H1 (cell line): Measurements from ENCODE around the gene C2orf66. TPM values are rescaled to one million over a fixed set of nuclear protein-coding genes. Genes with fewer than 3 reads are reported as not detected.

Source experiments
- CTCF ChIA-PET: fragments of 300-600 bp; sonication (Branson Sonifier 250); formaldehyde crosslinking; loops from one replicate; lab custom pipeline; 2021; ENCODE audit not compliant: partially characterized antibody; lab: Charles Lee
- POLR2A ChIA-PET: fragments of 300-600 bp; sonication (Branson Sonifier 250); formaldehyde crosslinking; loops from one replicate; lab custom pipeline; 2021; ENCODE audit warnings: inconsistent platforms; ENCODE audit not compliant: partially characterized antibody; lab: Charles Lee
- DNase-seq, 2 experiments: peaks; one replicate each; pipeline versions ENCODE4 v3.0.0 to v3.0.0-alpha.2; 2010 to 2022; ENCODE audit warnings: low spot score in 2 of 2, low read depth in 1 of 2, mixed read lengths in 1 of 2
- FAIRE-seq: peaks from 2 replicates; lab custom pipeline; 2011; peaks lifted over from hg19 to GRCh38; lab: Jason Lieb, UNC
- H2AFZ ChIP-seq: 2 replicates; pipeline ENCODE4 v1.8.1; 2012; ENCODE audit warnings: low read length, inconsistent platforms
- H2AK5ac ChIP-seq: 2 replicates; pipeline ENCODE4 v1.6.1; 2013; ENCODE audit warnings: low read depth, low read length
- H2BK120ac ChIP-seq: replicated peaks from 2 replicates; pipeline ENCODE3; 2013; ENCODE audit warnings: low read depth, low read length, inconsistent platforms
- H2BK12ac ChIP-seq: 2 replicates; pipeline ENCODE4 v1.6.1; 2013; ENCODE audit warnings: low read depth, low read length
- H2BK15ac ChIP-seq: 2 replicates; pipeline ENCODE4 v1.6.1; 2013; ENCODE audit warnings: low read length
- H2BK20ac ChIP-seq: 2 replicates; pipeline ENCODE4 v1.6.1; 2013; ENCODE audit warnings: low read length
- H2BK5ac ChIP-seq: 2 replicates; pipeline ENCODE4 v1.6.1; 2013; ENCODE audit warnings: low read depth, low read length
- H3K14ac ChIP-seq: 2 replicates; pipeline ENCODE4 v1.6.1; 2013; ENCODE audit warnings: inconsistent platforms; ENCODE audit not compliant: insufficient read length
- H3K18ac ChIP-seq: 2 replicates; pipeline ENCODE4 v1.6.1; 2013; ENCODE audit warnings: low read length; ENCODE audit errors: extremely low read depth
- H3K23ac ChIP-seq: 2 replicates; pipeline ENCODE4 v1.6.1; 2013; ENCODE audit warnings: inconsistent platforms; ENCODE audit not compliant: insufficient read length
- H3K23me2 ChIP-seq: 2 replicates; pipeline ENCODE4 v1.6.1; 2013; ENCODE audit warnings: low read depth, low read length
- H3K27ac ChIP-seq: 2 replicates; pipeline ENCODE4 v1.6.1; 2011; ENCODE audit warnings: low read depth, low read length, inconsistent platforms
- H3K27me3 ChIP-seq, 4 experiments: replicated peaks in 1 of 4; 1 replicate in 1 of 4; 2 replicates in 3 of 4; pipeline versions ENCODE4 v1.6.1 to v1.8.1; 2011 to 2013; ENCODE audit warnings: low read length in 3 of 4, mild to moderate bottlenecking in 3 of 4, inconsistent platforms in 2 of 4, mixed read lengths in 2 of 4, moderate library complexity in 1 of 4; ENCODE audit not compliant: control insufficient read depth in 3 of 4, insufficient read depth in 3 of 4; ENCODE audit errors: extremely low read depth in 1 of 4
- H3K36me3 ChIP-seq, 4 experiments: 2 replicates each; pipeline versions ENCODE4 v1.6.1 to v1.8.1; 2011 to 2013; ENCODE audit warnings: mild to moderate bottlenecking in 4 of 4, low read length in 3 of 4, moderate library complexity in 2 of 4, control low read depth in 1 of 4, inconsistent platforms in 1 of 4; ENCODE audit not compliant: insufficient read depth in 4 of 4, control insufficient read depth in 2 of 4
- H3K4ac ChIP-seq: replicated peaks from 2 replicates; pipeline ENCODE3; 2013; ENCODE audit warnings: low read length, low read depth, mixed read lengths, inconsistent platforms; ENCODE audit not compliant: insufficient read length
- H3K4me1 ChIP-seq, 4 experiments: replicated peaks in 1 of 4; 1 replicate in 1 of 4; 2 replicates in 3 of 4; pipeline versions ENCODE4 v1.6.1 to v1.8.1; 2011 to 2013; ENCODE audit warnings: low read length in 3 of 4, inconsistent platforms in 2 of 4, mixed read lengths in 1 of 4; ENCODE audit not compliant: insufficient read depth in 4 of 4, control insufficient read depth in 3 of 4
- H3K4me2 ChIP-seq, 2 experiments: 2 replicates each; pipeline versions ENCODE4 v1.6.1 to v1.8.1; 2011 to 2013; ENCODE audit warnings: low read depth in 2 of 2, low read length in 2 of 2, control low read depth in 1 of 2, inconsistent platforms in 1 of 2, mild to moderate bottlenecking in 1 of 2; ENCODE audit not compliant: insufficient read depth in 1 of 2
- H3K4me3 ChIP-seq, 4 experiments: fragments of 200-600, 300-600 bp in 1 of 4; sonication (generic), shearing (Covaris generic), sonication (Bioruptor Twin) in 1 of 4; 2 replicates each; pipeline versions ENCODE4 v1.5.1 to v1.8.1; 2011 to 2016; ENCODE audit warnings: low read length in 4 of 4, low read depth in 3 of 4, control low read depth in 2 of 4, inconsistent platforms in 2 of 4, mild to moderate bottlenecking in 2 of 4, mixed read lengths in 1 of 4, moderate library complexity in 1 of 4; ENCODE audit not compliant: insufficient read depth in 2 of 4; ENCODE audit errors: extremely low read depth in 1 of 4
- H3K56ac ChIP-seq: replicated peaks from 2 replicates; pipeline ENCODE3; 2013; ENCODE audit warnings: low read depth, mild to moderate bottlenecking, mixed read lengths, low read length, inconsistent platforms; ENCODE audit not compliant: insufficient read length
- H3K79me1 ChIP-seq: 2 replicates; pipeline ENCODE4 v1.6.1; 2013; ENCODE audit warnings: low read depth, low read length, control low read depth
- H3K79me2 ChIP-seq, 2 experiments: 2 replicates each; pipeline versions ENCODE4 v1.6.1 to v1.8.1; 2012 to 2013; ENCODE audit warnings: low read length in 2 of 2, mild to moderate bottlenecking in 2 of 2, inconsistent platforms in 1 of 2; ENCODE audit not compliant: insufficient read depth in 2 of 2, control insufficient read depth in 1 of 2
- H3K9ac ChIP-seq, 4 experiments: replicated peaks in 1 of 4; 1 replicate in 1 of 4; 2 replicates in 3 of 4; pipeline versions ENCODE4 v1.6.1 to v1.8.1; 2011 to 2013; ENCODE audit warnings: low read depth in 3 of 4, low read length in 3 of 4, control low read depth in 2 of 4, mild to moderate bottlenecking in 2 of 4, moderate library complexity in 2 of 4, inconsistent platforms in 1 of 4; ENCODE audit errors: extremely low read depth in 1 of 4
- H3K9me3 ChIP-seq, 2 experiments: 2 replicates each; pipeline versions ENCODE4 v1.6.1 to v1.8.1; 2012 to 2013; ENCODE audit warnings: mild to moderate bottlenecking in 2 of 2, moderate library complexity in 2 of 2, control low read depth in 1 of 2, inconsistent platforms in 1 of 2, low read depth in 1 of 2, low read length in 1 of 2, mixed read lengths in 1 of 2; ENCODE audit not compliant: insufficient read depth in 2 of 2
- H4K20me1 ChIP-seq, 2 experiments: replicated peaks in 1 of 2; 2 replicates each; pipeline versions ENCODE3 to v1.8.1; 2011 to 2013; ENCODE audit warnings: inconsistent platforms in 2 of 2, low read length in 2 of 2, mild to moderate bottlenecking in 1 of 2; ENCODE audit not compliant: insufficient read depth in 2 of 2, control insufficient read depth in 1 of 2
- H4K5ac ChIP-seq: 2 replicates; pipeline ENCODE4 v1.6.1; 2013; ENCODE audit warnings: low read length, low read depth, mixed read lengths, inconsistent platforms; ENCODE audit not compliant: insufficient read length
- H4K8ac ChIP-seq: 2 replicates; pipeline ENCODE4 v1.8.0; 2013; ENCODE audit warnings: mild to moderate bottlenecking, moderate library complexity, low read length, inconsistent platforms; ENCODE audit not compliant: insufficient read depth; ENCODE audit errors: extremely low read depth
- H4K91ac ChIP-seq: replicated peaks from 2 replicates; pipeline ENCODE3; 2013; ENCODE audit warnings: low read length, mixed read lengths, inconsistent platforms; ENCODE audit not compliant: insufficient read length
- EGR1 ChIP-seq: IDR thresholded peaks from 2 replicates; pipeline ENCODE4 v1.6.1; 2011; ENCODE audit warnings: low read depth, low read length, borderline replicate concordance
- GTF2F1 ChIP-seq: IDR thresholded peaks from 2 replicates; pipeline ENCODE4 v1.6.1; 2012; ENCODE audit warnings: low read depth, low read length, improper control_type of control experiment, borderline replicate concordance
- HDAC2 ChIP-seq, 2 experiments: fragments of 300-600 bp in 1 of 2; sonication (generic) in 1 of 2; IDR thresholded peaks; 2 replicates each; pipeline ENCODE4 v1.6.1; 2011 to 2012; ENCODE audit warnings: low read depth in 2 of 2, low read length in 2 of 2, mild to moderate bottlenecking in 2 of 2, moderate library complexity in 2 of 2, borderline replicate concordance in 1 of 2, inconsistent platforms in 1 of 2
- KDM4A ChIP-seq: IDR thresholded peaks from one replicate; pipeline ENCODE4 v1.7.1; 2012; ENCODE audit warnings: low read depth, mild to moderate bottlenecking, moderate library complexity, low read length, inconsistent platforms; ENCODE audit not compliant: severe bottlenecking
- SP2 ChIP-seq: IDR thresholded peaks from 2 replicates; pipeline ENCODE4 v1.6.1; 2012; ENCODE audit warnings: mild to moderate bottlenecking, low read length, inconsistent platforms
- TBP ChIP-seq: IDR thresholded peaks from 2 replicates; pipeline ENCODE4 v1.6.1; 2011; ENCODE audit warnings: low read depth, low read length, improper control_type of control experiment
- ZNF274 ChIP-seq: IDR thresholded peaks from 2 replicates; pipeline ENCODE4 v1.7.0; 2012; ENCODE audit warnings: low read length, borderline replicate concordance; ENCODE audit errors: extremely low read depth
- WGBS, 2 experiments: shearing (Covaris generic) in 1 of 2; methylation state at CpG; one replicate each; pipeline versions ENCODE4 v1.1.6 to v1.1.7; 2013 to 2015; ENCODE audit warnings: low lambda C conversion rate in 2 of 2, mixed read lengths in 2 of 2, inconsistent platforms in 1 of 2, low coverage in 1 of 2, missing lambda C conversion rate in 1 of 2; ENCODE audit not compliant: insufficient replicate concordance in 2 of 2, insufficient coverage in 1 of 2, insufficient read length in 1 of 2; ENCODE audit errors: extremely low coverage in 1 of 2, missing lambda C conversion rate in 1 of 2; 5-methylcytosine and 5-hydroxymethylcytosine counted together
- polyA plus RNA-seq, 7 experiments: library from polyadenylated mRNA; depleted of rRNA in 3 of 7; stranded (reverse) in 5 of 7; unstranded in 2 of 7; fragments of >200 nt in 5 of 7; fragments of 200-250 nt in 2 of 7; gene quantifications; 1 replicate in 5 of 7; 2 replicates in 1 of 7; 4 replicates in 1 of 7; pipeline versions ENCODE4 v1.2.1 to v1.2.3, GENCODE V29; 2011 to 2013; ENCODE audit warnings: missing spikeins in 2 of 7, mixed read lengths in 2 of 7
- total RNA-seq: library from RNA; stranded (reverse); fragmentation: NEBNext Ultra II Directional; extraction: Animal tissue kit (Norgen Biotek cat#: 25700); gene quantifications from 2 replicates; pipeline ENCODE4 v1.2.1, GENCODE V29; 2021

C2orf66 gene
- total and polyA plus RNA-seq, 2 of the 8 experiments (the other 6 are each of a cell fraction or from before 2014, with no cell fraction given) = not detected

GRCh38 chr2:196801674-196802261, 7.4 kb downstream of the C2orf66 start:
- H3K79me2 ChIP-seq = peaks cover 0 to 5% of the 10 kb centered on the region in 2 experiments; a peak in 2 of 4 replicates
- no peak overlapping the region for H3K18ac ChIP-seq
- no peak overlapping the region for H2BK20ac ChIP-seq
- H4K20me1 ChIP-seq = no peaks in the 10 kb centered on the region
- no peak overlapping the region for H2BK15ac ChIP-seq
- H2BK5ac ChIP-seq = no peak overlapping the region
- ChIA-PET POLR2A (interaction anchor here (0.8 kb wide), 1 partner anchor 125 kb away, joined by 3 read pairs; no protein-coding TSS in a partner anchor), CTCF (no interaction called here)
- no peak overlapping the region for H4K91ac ChIP-seq
- H2AK5ac ChIP-seq = no peak overlapping the region
- no peak overlapping the region for H3K9ac ChIP-seq
- H2BK120ac ChIP-seq = no peak overlapping the region
- no peak overlapping the region for H2AFZ ChIP-seq
- H3K23me2 ChIP-seq = peaks cover 4% of the 10 kb centered on the region; the same call in 1 of the 2 replicates
- peaks cover 0 to 2% (median 0%) of the 10 kb centered on the region in 4 experiments; a peak in 1 of 7 replicates for H3K27me3 ChIP-seq
- no peak for FAIRE-seq
- no peak for DNase-seq
- no peak overlapping the region for H3K4ac ChIP-seq
- WGBS, 2 experiments = 88% methylated on average over 2 of the region's 2 CpGs; no CpG with 5 or more reads in 1 of the 2 experiments
- H3K14ac ChIP-seq = no peak overlapping the region
- no peaks in the 10 kb centered on the region for H3K9me3 ChIP-seq
- no peak overlapping the region for H3K4me2 ChIP-seq
- no peak overlapping the region for H4K5ac ChIP-seq
- H4K8ac ChIP-seq = no peak overlapping the region
- H3K4me3 ChIP-seq = no peak overlapping the region
- no peak overlapping the region for H3K56ac ChIP-seq
- no peaks in the 10 kb centered on the region for H3K79me1 ChIP-seq
- no peaks in the 10 kb centered on the region for H3K4me1 ChIP-seq
- no peak overlapping the region for H2BK12ac ChIP-seq
- H3K36me3 ChIP-seq = peaks cover 0 to 9% (median 2%) of the 10 kb centered on the region in 4 experiments; a peak in 5 of 8 replicates
- H3K27ac ChIP-seq = no peak overlapping the region
- no peak overlapping the region for H3K23ac ChIP-seq
- no peak for TF ChIP-seq SP2
- TF ChIP-seq HDAC2 (IDR thresholded peaks at IDR 0.05; ENCODE audit: borderline replicate concordance in 1 of 2, low read depth in 2 of 2, low read length in 2 of 2) = no peak
- no peak for TF ChIP-seq ZNF274
- TF ChIP-seq KDM4A = no peak
- no peak for TF ChIP-seq EGR1
- no peak for TF ChIP-seq GTF2F1
- TF ChIP-seq TBP = no peak
